ENCODE measurements around the gene ADAMTSL3.
A peak's percentile ranks its signal among the peaks of the same experiment; 100 is the strongest.

GRCh38 chr15:84023636-84024035, 369.7 kb downstream of the ADAMTSL3 start:
- TF ChIP-seq CTCF (conservative IDR thresholded peaks at IDR 0.05) (peak; percentile 78), ZFX (IDR thresholded peaks at IDR 0.05) (no peak)

Measured in C4-2B (cell line).